Measurements from ENCODE around the gene KDM8.

GRCh38 chr16:27205423-27206065 lies 2.2 kb downstream of the KDM8 start:
- TF ChIP-seq CTCF (IDR thresholded peaks at IDR 0.05; ENCODE audit: low read length) (no peak), EZH2 (optimal IDR thresholded peaks at IDR 0.05; ENCODE audit: low read depth, low read length) (no peak), EZH2phosphoT487 (IDR thresholded peaks at IDR 0.05; ENCODE audit: low read length) (no peak)
